BLaER1 treated with 17β-estradiol and CSF1 and Interleukin-3, amounts not matched to agents 10 nM and 100 nM (cell line): ENCODE measurements around the gene LFNG.

Source experiments
- H3K27ac ChIP-seq, 11 experiments: shearing (Covaris generic); formaldehyde crosslinking; 2 replicates each; pipeline ENCODE4 v1.8.1; 2022
- H3K27me3 ChIP-seq, 11 experiments: shearing (Covaris generic); formaldehyde crosslinking; 2 replicates each; pipeline ENCODE4 v1.8.1; 2022
- H3K36me3 ChIP-seq, 11 experiments: shearing (Covaris generic); formaldehyde crosslinking; 2 replicates each; pipeline ENCODE4 v1.8.1; 2022
- H3K4me1 ChIP-seq, 10 experiments: shearing (Covaris generic); formaldehyde crosslinking; 2 replicates each; pipeline ENCODE4 v1.8.1; 2022
- H3K4me2 ChIP-seq, 11 experiments: shearing (Covaris generic); formaldehyde crosslinking; 2 replicates each; pipeline ENCODE4 v1.8.1; 2022
- H3K4me3 ChIP-seq, 10 experiments: shearing (Covaris generic); formaldehyde crosslinking; 2 replicates each; pipeline ENCODE4 v1.8.1; 2022
- H3K9ac ChIP-seq, 11 experiments: shearing (Covaris generic); formaldehyde crosslinking; 2 replicates each; pipeline ENCODE4 v1.8.1; 2022
- H3K9me3 ChIP-seq, 11 experiments: shearing (Covaris generic); formaldehyde crosslinking; replicated peaks in 1 of 11; 2 replicates each; pipeline ENCODE4 v1.8.1; 2022
- H4K20me1 ChIP-seq, 11 experiments: shearing (Covaris generic); formaldehyde crosslinking; 2 replicates each; pipeline ENCODE4 v1.8.1; 2022
- Cebpa-rat ChIP-seq, 11 experiments: shearing (Covaris generic); IDR thresholded peaks; 2 replicates each; pipeline ENCODE4 v1.8.1; 2022

The LFNG gene

DNA sequence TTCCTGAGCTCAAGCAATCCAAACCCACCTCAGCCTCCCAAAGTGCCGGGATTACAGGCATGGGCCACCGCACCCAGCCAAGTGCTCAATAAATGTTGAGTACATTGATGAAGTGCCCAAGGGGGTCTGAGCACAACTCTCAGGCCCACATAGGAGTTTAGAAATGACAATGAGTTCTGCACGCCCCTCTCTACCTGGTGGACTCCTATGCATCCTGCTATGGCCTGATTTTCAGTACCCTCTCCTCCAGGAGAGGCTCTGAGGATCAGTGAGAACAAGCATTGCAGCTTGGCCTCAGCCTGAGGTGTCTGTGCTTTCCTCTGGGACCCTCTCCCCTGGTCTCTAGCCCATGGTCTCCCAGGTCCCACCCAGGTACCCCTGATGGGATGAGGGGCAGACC lies 22.5 kb upstream of the LFNG start:
- H3K27ac ChIP-seq = peak overlapping the region in 4 of 11 experiments; percentile 43 to 79 (median 62); a peak in 6 of 22 replicates

GRCh38 chr7:2497500-2498336 lies 21.9 kb upstream of the LFNG start:
- no peak for TF ChIP-seq Cebpa-rat (IDR thresholded peaks at IDR 0.05)
- peak overlapping the region in 2 of 10 experiments; percentile 6 to 13; a peak in 4 of 20 replicates for H3K4me3 ChIP-seq
- peak overlapping the region; percentile 58 to 96 (median 89) for H3K4me2 ChIP-seq
- no peaks in the 10 kb centered on the region for H3K36me3 ChIP-seq
- H3K27me3 ChIP-seq = peaks cover 0 to 24% (median 0%) of the 10 kb centered on the region in 11 experiments; a peak in 3 of 22 replicates
- no peaks in the 10 kb centered on the region for H4K20me1 ChIP-seq
- peaks cover 30 to 97% (median 90%) of the 10 kb centered on the region in 10 experiments for H3K4me1 ChIP-seq
- no peaks in the 10 kb centered on the region for H3K9me3 ChIP-seq
- peak overlapping the region in 8 of 11 experiments; percentile 22 to 79 (median 58); a peak in 13 of 22 replicates for H3K27ac ChIP-seq
- peak overlapping the region in 7 of 11 experiments; percentile 14 to 66 (median 49); a peak in 11 of 22 replicates for H3K9ac ChIP-seq

More for the DNA sequence above, 22.5 kb upstream of the LFNG start:
- Histone ChIP-seq H3K9me3 (no peaks in the 10 kb centered on the region), H3K4me1 (peaks cover 30 to 92% (median 84%) of the 10 kb centered on the region in 10 experiments), H3K4me3 (no peak overlapping the region), H3K27me3 (peaks cover 0 to 24% (median 0%) of the 10 kb centered on the region in 11 experiments; a peak in 3 of 22 replicates), H3K36me3 (no peaks in the 10 kb centered on the region), H3K4me2 (peak overlapping the region in 10 of 11 experiments; percentile 72 to 96 (median 90); a peak in 19 of 22 replicates), H3K9ac (peak overlapping the region in 4 of 11 experiments; percentile 19 to 66 (median 62); a peak in 7 of 22 replicates), H4K20me1 (no peaks in the 10 kb centered on the region)
- no peak for TF ChIP-seq Cebpa-rat (IDR thresholded peaks at IDR 0.05)

DNA sequence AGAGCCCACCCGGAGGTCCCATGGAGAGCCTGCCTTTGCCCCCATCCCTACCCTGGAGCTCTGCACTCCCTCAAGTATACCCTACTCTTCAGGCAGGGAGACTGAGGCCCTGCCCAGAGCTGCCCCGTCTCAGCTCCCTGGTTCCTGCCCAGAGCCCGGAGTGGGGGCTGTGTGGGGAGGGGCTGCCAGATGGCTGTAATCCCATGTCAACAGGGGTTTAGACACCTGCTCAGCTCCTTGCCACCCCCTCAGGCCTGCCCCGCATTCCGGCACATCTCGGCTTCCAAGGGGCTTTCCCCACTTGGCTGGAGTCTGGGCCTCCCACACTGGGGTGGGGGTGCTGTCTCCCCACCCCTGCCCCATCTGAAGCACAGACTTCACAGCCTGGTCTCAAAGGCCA lies 20.9 kb upstream of the LFNG start:
- Histone ChIP-seq H3K4me1 (peaks cover 34 to 97% (median 90%) of the 10 kb centered on the region in 10 experiments), H3K27me3 (peaks cover 0 to 33% (median 0%) of the 10 kb centered on the region in 11 experiments; a peak in 4 of 22 replicates), H3K36me3 (no peaks in the 10 kb centered on the region), H4K20me1 (0 out of 22 replicates have a peak, but pooled peaks cover 0 to 3% (median 0%) of the 10 kb centered on the region in 11 experiments), H3K9ac (peak overlapping the region in 9 of 11 experiments; percentile 19 to 66 (median 38); a peak in 12 of 22 replicates), H3K9me3 (no peaks in the 10 kb centered on the region), H3K27ac (peak overlapping the region in 7 of 11 experiments; percentile 11 to 79 (median 56); a peak in 13 of 22 replicates), H3K4me2 (peak overlapping the region; percentile 58 to 96 (median 89); a peak in 21 of 22 replicates), H3K4me3 (no peak overlapping the region; a peak in 1 of 20 replicates)
- no peak for TF ChIP-seq Cebpa-rat (IDR thresholded peaks at IDR 0.05)

GRCh38 chr7:2499181-2499580 lies 20.4 kb upstream of the LFNG start:
- Histone ChIP-seq H3K9me3 (no peaks in the 10 kb centered on the region), H3K4me1 (peaks cover 32 to 97% (median 90%) of the 10 kb centered on the region in 10 experiments), H3K9ac (peak overlapping the region in 7 of 11 experiments; percentile 19 to 66 (median 49); a peak in 9 of 22 replicates), H3K36me3 (no peaks in the 10 kb centered on the region), H4K20me1 (0 out of 22 replicates have a peak, but pooled peaks cover 0 to 3% (median 0%) of the 10 kb centered on the region in 11 experiments), H3K27ac (peak overlapping the region in 7 of 11 experiments; percentile 11 to 79 (median 56); a peak in 12 of 22 replicates), H3K4me2 (peak overlapping the region in 10 of 11 experiments; percentile 72 to 96 (median 90); a peak in 19 of 22 replicates), H3K4me3 (no peak overlapping the region), H3K27me3 (peaks cover 0 to 36% (median 0%) of the 10 kb centered on the region in 11 experiments; a peak in 4 of 22 replicates)
- TF ChIP-seq Cebpa-rat (IDR thresholded peaks at IDR 0.05) = no peak

DNA sequence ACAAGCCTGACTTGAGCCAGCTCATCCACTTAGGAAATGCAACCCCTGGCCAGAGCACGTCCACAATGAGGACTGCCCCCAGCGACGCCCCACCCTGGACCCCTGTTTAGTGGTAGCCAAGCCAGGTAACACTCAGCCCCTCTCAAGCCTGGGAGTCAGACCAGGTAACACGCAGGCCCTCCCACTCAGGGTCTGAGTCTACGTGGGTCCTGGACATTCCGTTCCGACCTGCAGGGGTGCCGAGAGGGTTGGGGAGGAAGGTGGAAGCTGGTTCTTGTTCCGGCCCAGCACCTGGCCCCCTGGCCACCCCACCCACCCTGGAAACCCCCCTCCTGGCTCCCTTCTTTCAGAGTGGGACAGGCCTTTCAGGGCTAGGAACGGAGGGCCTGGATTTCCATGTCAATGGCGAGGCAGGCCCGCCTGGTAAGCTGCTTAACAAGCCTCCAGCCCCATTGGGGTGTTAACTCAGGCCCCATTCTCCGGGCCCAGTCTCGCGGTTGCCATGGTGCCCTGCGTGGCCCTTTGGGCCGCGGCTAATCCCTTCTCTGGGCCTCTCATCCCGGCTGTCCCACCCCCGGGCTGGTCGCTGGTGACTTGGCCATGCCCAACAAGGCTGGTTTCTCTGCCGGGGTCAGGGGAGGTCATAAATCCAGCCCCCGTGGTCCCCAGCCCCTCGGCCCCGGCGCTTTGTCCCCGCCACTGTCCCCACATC lies 19.7 kb upstream of the LFNG start:
- H4K20me1 ChIP-seq = 0 out of 22 replicates have a peak, but pooled peaks cover 0 to 3% (median 0%) of the 10 kb centered on the region in 11 experiments
- H3K4me1 ChIP-seq = peaks cover 28 to 97% (median 90%) of the 10 kb centered on the region in 10 experiments
- H3K4me2 ChIP-seq = peak overlapping the region in 8 of 11 experiments; percentile 83 to 98 (median 96); a peak in 15 of 22 replicates
- H3K36me3 ChIP-seq = no peaks in the 10 kb centered on the region
- no peak for TF ChIP-seq Cebpa-rat (IDR thresholded peaks at IDR 0.05)
- H3K27me3 ChIP-seq = peaks cover 0 to 37% (median 0%) of the 10 kb centered on the region in 11 experiments; a peak in 4 of 22 replicates
- no peak overlapping the region for H3K4me3 ChIP-seq
- no peaks in the 10 kb centered on the region for H3K9me3 ChIP-seq
- peak overlapping the region in 6 of 11 experiments; percentile 11 to 79 (median 45); a peak in 7 of 22 replicates for H3K27ac ChIP-seq
- peak overlapping the region in 2 of 11 experiments; percentile 19 to 66; a peak in 2 of 22 replicates for H3K9ac ChIP-seq

GRCh38 chr7:2500701-2501100 lies 18.9 kb upstream of the LFNG start:
- H3K4me2 ChIP-seq = peak overlapping the region in 9 of 11 experiments; percentile 18 to 98 (median 88); a peak in 18 of 22 replicates
- H3K36me3 ChIP-seq = no peaks in the 10 kb centered on the region
- peak overlapping the region in 7 of 11 experiments; percentile 1 to 42 (median 30); a peak in 8 of 22 replicates for H3K27ac ChIP-seq
- peaks cover 0 to 38% (median 0%) of the 10 kb centered on the region in 11 experiments; a peak in 4 of 22 replicates for H3K27me3 ChIP-seq
- H3K9ac ChIP-seq = peak overlapping the region in 2 of 11 experiments; percentile 33 to 35; a peak in 4 of 22 replicates
- TF ChIP-seq Cebpa-rat (IDR thresholded peaks at IDR 0.05) = no peak
- 0 out of 22 replicates have a peak, but pooled peaks cover 0 to 3% (median 0%) of the 10 kb centered on the region in 11 experiments for H4K20me1 ChIP-seq
- no peak overlapping the region for H3K4me3 ChIP-seq
- peaks cover 28 to 97% (median 90%) of the 10 kb centered on the region in 10 experiments for H3K4me1 ChIP-seq
- H3K9me3 ChIP-seq = no peaks in the 10 kb centered on the region

GRCh38 chr7:2501947-2502646 lies 17.5 kb upstream of the LFNG start:
- H3K4me2 ChIP-seq = peak overlapping the region in 8 of 11 experiments; percentile 27 to 98 (median 90); a peak in 16 of 22 replicates
- H3K9ac ChIP-seq = peak overlapping the region in 3 of 11 experiments; percentile 13 to 47 (median 18); a peak in 1 of 22 replicates
- no peak overlapping the region for H3K4me3 ChIP-seq
- H3K9me3 ChIP-seq = no peaks in the 10 kb centered on the region
- H3K27me3 ChIP-seq = peaks cover 0 to 37% (median 0%) of the 10 kb centered on the region in 11 experiments; a peak in 4 of 22 replicates
- TF ChIP-seq Cebpa-rat (IDR thresholded peaks at IDR 0.05) = no peak
- H3K36me3 ChIP-seq = no peaks in the 10 kb centered on the region
- peak overlapping the region in 1 of 11 experiments; percentile 30; a peak in 2 of 22 replicates for H3K27ac ChIP-seq
- 0 out of 22 replicates have a peak, but pooled peaks cover 0 to 3% (median 0%) of the 10 kb centered on the region in 11 experiments for H4K20me1 ChIP-seq
- peaks cover 28 to 100% (median 98%) of the 10 kb centered on the region in 10 experiments for H3K4me1 ChIP-seq
